Pancreas (tissue), 10 donors: ENCODE results near the gene ZNF133. TPM values are rescaled to one million over a fixed set of nuclear protein-coding genes. Genes with fewer than 3 reads are reported as not detected.
A peak's percentile ranks its signal among the peaks of the same experiment; 100 is the strongest.

Source experiments
- ATAC-seq, 4 donors: fragments of 200-7000 bp; cut with Tn5 transposase; one replicate each; pipeline versions ENCODE4 v1.8.0 to v1.9.1; 2020; ENCODE audit warnings: mild to moderate bottlenecking in 4 of 4, moderate library complexity in 4 of 4
- DNase-seq, 6 donors: peaks; one replicate each; pipeline ENCODE4 v3.0.0-alpha.2; 2020
- FAIRE-seq: peaks from 2 replicates; lab custom pipeline; 2012; peaks lifted over from hg19 to GRCh38; lab: Jason Lieb, UNC
- H3K27ac ChIP-seq, 4 donors: fragments of 200-600 bp; sonication (generic); 1 replicate in 3 of 4; 2 replicates in 1 of 4; pipeline versions ENCODE4 v1.5.0 to v1.8.0; 2020
- H3K27me3 ChIP-seq, 4 donors: fragments of 200-600 bp; one replicate each; pipeline ENCODE4 v1.8.0; 2021
- H3K36me3 ChIP-seq, 3 donors: fragments of 200-600 bp; sonication (generic) in 1 of 3; one replicate each; pipeline versions ENCODE4 v1.5.0 to v1.8.0; 2020 to 2021
- H3K4me1 ChIP-seq, 3 donors: fragments of 200-600 bp; one replicate each; pipeline ENCODE4 v1.8.0; 2021
- H3K4me3 ChIP-seq, 4 donors: fragments of 200-600 bp; sonication (generic) in 2 of 4; one replicate each; pipeline versions ENCODE4 v1.5.0 to v1.8.0; 2020 to 2021
- H3K9me3 ChIP-seq, 4 donors: fragments of 200-600 bp; one replicate each; pipeline ENCODE4 v1.8.0; 2021
- WGBS, 2 donors: extraction: QIAGEN DNeasy Blood & Tissue Kit; methylation state at CpG; one replicate each; pipeline ENCODE4 v1.1.7; 2013; 5-methylcytosine and 5-hydroxymethylcytosine counted together
- intact Hi-C, 3 donors: fragments of 100-400 bp; cut with DNase I; formaldehyde crosslinking; loops; one replicate each; pipeline versions ENCODE4 v1.11.1 to v1.14.2; 2022
- polyA plus RNA-seq, 2 donors: library from polyadenylated mRNA; stranded (reverse); fragments of 200-250 nt; gene quantifications; one replicate each; pipeline ENCODE4 v1.2.3, GENCODE V29; 2013
- total RNA-seq, 6 donors: library from RNA; stranded (reverse); fragmentation: NEBNext Ultra II Directional in 4 of 6; extraction: Animal tissue kit (Norgen Biotek cat#: 25700) in 4 of 6; gene quantifications; one replicate each; pipeline versions ENCODE4 v1.2.1 to v1.2.4, GENCODE V29; 2021 to 2023
- TF ChIP-seq, protein P1 (sequence below), 4 donors: fragments of 200-600 bp; sonication (generic) in 3 of 4; IDR thresholded peaks; one replicate each; pipeline versions ENCODE4 v1.5.0 to v1.8.0; 2021; ENCODE audit warnings: antibody characterized with exemption in 4 of 4
- donor health status: healthy with polysubstance abuse.
- donor health status: DM: no; HTN: no; CAD: no; lungs with moderate emphysema.
- donor health status: DM: no; HTN: no; CAD: no.
- donor health status: control.
- donor health status: control.
- donor health status: Bipolar disorder and iron deficiency.
- donor health status: DM: yes; HTN: yes; CAD: no.
- donor health status: DM: no; HTN: no; CAD: no.
- donor health status: DM: no; HTN: no; CAD: no.
- donor health status: DM: yes; HTN: yes; CAD: no.

ZNF133 gene
- total and polyA plus RNA-seq, 8 donors, result 6.0 to 29.2 (median 6.8) TPM

DNA sequence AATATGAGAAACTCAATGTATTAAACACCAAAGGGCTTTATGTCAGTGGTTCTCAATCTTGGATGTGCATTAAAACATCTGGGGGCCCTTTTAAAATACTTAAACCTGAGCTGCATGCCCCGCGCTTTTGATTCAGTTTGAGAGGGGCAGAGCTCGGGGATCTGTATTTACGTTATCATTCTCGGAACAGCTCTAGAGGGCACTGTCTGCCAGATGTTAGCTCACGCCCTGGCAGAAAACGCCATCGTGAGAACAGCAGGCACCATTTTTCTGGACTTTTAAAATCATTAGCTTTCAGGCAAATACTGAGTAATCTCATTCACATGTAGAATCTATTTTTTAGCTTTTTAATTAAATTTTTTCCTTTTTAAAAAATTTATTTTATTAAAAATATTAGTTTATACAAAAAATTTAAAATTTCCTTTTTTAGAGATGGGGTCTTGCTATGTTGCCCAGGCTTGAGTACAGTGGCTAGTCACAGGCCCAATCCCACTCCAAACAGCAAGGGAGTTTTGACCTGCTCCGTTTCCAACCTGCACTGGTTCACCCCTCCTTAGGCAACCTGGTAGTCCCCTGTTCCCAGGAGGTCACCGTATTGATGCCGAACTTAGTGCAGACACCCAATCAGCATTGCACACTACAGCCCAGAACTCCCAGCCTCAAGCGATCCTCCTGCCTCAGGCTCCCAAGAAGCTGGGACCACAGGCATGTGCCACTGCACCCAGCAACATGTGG lies 30.0 kb upstream of the ZNF133 start:
- Histone ChIP-seq H3K27me3 (no peaks in the 10 kb centered on the region), H3K4me1 (no peaks in the 10 kb centered on the region), H3K9me3 (no peaks in the 10 kb centered on the region), H3K27ac (no peak overlapping the region), H3K36me3 (no peaks in the 10 kb centered on the region), H3K4me3 (no peak overlapping the region)
- ATAC-seq, result no peak
- FAIRE-seq, result no peak
- DNase-seq, result no peak
- WGBS, 2 donors, result 71 to 78% methylated on average over 12 of the region's 12 CpGs
- TF ChIP-seq, protein P1, sequence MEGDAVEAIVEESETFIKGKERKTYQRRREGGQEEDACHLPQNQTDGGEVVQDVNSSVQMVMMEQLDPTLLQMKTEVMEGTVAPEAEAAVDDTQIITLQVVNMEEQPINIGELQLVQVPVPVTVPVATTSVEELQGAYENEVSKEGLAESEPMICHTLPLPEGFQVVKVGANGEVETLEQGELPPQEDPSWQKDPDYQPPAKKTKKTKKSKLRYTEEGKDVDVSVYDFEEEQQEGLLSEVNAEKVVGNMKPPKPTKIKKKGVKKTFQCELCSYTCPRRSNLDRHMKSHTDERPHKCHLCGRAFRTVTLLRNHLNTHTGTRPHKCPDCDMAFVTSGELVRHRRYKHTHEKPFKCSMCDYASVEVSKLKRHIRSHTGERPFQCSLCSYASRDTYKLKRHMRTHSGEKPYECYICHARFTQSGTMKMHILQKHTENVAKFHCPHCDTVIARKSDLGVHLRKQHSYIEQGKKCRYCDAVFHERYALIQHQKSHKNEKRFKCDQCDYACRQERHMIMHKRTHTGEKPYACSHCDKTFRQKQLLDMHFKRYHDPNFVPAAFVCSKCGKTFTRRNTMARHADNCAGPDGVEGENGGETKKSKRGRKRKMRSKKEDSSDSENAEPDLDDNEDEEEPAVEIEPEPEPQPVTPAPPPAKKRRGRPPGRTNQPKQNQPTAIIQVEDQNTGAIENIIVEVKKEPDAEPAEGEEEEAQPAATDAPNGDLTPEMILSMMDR (IDR thresholded peaks at IDR 0.05), result no peak
- intact Hi-C loops, result no loop called here

DNA sequence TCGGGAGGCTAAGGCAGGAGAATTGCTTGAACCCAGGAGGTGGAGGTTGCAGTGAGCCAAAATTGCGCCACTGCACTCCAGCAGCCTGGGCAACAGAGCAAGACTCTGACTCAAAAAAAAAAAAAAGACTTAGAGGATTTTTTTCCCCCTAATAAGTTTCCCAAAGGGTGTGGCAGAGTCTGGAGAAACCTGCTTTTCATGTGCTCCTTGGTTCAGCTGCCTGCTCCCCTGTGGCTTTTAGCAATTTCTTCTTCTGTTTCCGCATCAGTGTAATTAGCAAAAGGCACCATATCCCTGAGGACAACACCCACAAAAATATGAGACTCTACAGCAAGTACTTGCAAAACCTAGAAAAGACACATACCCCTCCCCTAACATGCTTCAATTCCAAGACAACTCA lies 28.6 kb upstream of the ZNF133 start:
- DNase-seq (no peak), ATAC-seq (no peak), FAIRE-seq (no peak)
- TF ChIP-seq, protein P1 (IDR thresholded peaks at IDR 0.05), result no peak
- no peaks in the 10 kb centered on the region for H3K4me1 ChIP-seq
- H3K4me3 ChIP-seq, result no peak overlapping the region
- no peaks in the 10 kb centered on the region for H3K9me3 ChIP-seq
- 82 to 89% methylated on average over 3 of the region's 3 CpGs for WGBS, 2 donors
- no peaks in the 10 kb centered on the region for H3K36me3 ChIP-seq
- H3K27me3 ChIP-seq, result no peaks in the 10 kb centered on the region
- H3K27ac ChIP-seq, result no peak overlapping the region
- intact Hi-C loops, result no loop called here

DNA sequence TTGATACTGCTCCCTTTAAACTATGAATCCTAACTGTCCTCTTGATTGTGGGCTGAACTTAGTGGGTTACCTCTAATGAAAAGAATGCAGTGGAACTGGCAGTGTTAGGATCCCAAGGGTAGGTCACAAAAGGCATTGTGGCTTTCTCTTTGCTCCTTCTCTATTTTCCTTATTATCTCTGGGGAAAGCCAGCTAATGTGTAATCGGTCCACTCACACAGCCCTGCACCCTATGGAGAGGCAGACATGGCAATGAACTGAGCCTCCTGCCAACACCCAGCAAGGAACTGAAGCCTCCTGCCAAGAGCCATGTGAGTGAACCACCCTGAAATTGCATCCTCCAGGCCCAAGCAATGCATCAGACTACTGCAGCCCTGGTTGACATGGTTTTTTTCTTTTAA lies 24.6 kb upstream of the ZNF133 start:
- Histone ChIP-seq H3K36me3 (no peaks in the 10 kb centered on the region), H3K27ac (no peak overlapping the region), H3K4me1 (no peaks in the 10 kb centered on the region), H3K4me3 (no peak overlapping the region), H3K9me3 (no peaks in the 10 kb centered on the region), H3K27me3 (no peaks in the 10 kb centered on the region)
- DNase-seq, result peak in 1 of 6 donors; percentile 12
- FAIRE-seq, result no peak
- TF ChIP-seq, protein P1 (IDR thresholded peaks at IDR 0.05), result no peak
- intact Hi-C loops, result no loop called here
- 6 to 16% methylated on average over 1 of the region's 1 CpG for WGBS, 2 donors
- peak in 3 of 4 donors; percentile 69 to 85 (median 84) for ATAC-seq

DNA sequence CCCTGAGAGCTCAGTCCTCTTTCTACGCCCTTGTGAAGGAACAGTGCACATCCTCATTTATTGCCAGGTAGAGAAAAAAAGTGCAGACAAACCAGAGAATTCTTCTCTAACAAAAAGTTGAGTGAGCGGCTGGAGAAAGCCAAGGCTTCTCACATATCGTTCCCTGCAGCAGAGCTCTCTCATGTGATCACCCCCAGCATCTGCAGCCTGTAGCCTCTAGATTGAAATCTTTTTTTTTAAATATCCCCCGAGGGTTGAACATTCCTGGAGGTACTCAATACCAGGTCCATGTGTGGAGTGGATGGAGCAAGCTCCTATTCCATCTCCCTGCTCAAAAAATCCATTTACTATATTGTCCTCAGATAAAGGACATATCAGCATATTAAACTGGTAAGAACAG lies 22.9 kb upstream of the ZNF133 start:
- Histone ChIP-seq H3K36me3 (no peaks in the 10 kb centered on the region), H3K27me3 (no peaks in the 10 kb centered on the region), H3K9me3 (no peaks in the 10 kb centered on the region), H3K4me3 (no peak overlapping the region), H3K27ac (no peak overlapping the region), H3K4me1 (no peaks in the 10 kb centered on the region)
- TF ChIP-seq, protein P1 (IDR thresholded peaks at IDR 0.05), result no peak
- ATAC-seq, result no peak
- no peak for FAIRE-seq
- DNase-seq, result no peak
- WGBS, 2 donors, result 49 to 50% methylated on average over 4 of the region's 4 CpGs
- intact Hi-C loops, result no loop called here

DNA sequence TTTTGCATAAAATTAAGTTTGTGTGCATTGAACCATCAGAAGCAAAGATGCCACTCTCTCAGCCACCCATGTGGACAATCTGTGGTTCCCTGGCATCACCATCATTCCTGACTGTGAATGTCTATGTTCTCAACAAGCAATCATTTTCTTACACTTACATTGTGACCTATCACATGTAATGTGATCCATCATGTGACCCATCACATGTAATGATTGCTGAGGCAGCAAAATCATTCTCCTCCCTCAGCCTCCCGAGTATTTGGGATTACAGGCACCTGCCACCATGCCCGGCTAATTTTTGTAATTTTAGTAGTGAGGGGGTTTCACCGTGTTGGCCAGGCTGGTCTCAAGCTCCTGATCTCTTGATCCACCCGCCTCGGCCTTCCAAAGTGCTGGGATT lies 22.0 kb upstream of the ZNF133 start:
- FAIRE-seq (no peak), DNase-seq (no peak), ATAC-seq (no peak)
- Histone ChIP-seq H3K36me3 (no peaks in the 10 kb centered on the region), H3K9me3 (no peaks in the 10 kb centered on the region), H3K27ac (no peak overlapping the region), H3K27me3 (no peaks in the 10 kb centered on the region), H3K4me1 (no peaks in the 10 kb centered on the region), H3K4me3 (no peak overlapping the region)
- TF ChIP-seq, protein P1 (IDR thresholded peaks at IDR 0.05), result no peak
- intact Hi-C loops, result no loop called here
- 59 to 71% methylated on average over 5 of the region's 5 CpGs for WGBS, 2 donors
